Pericardium fibroblast (primary cell): ENCODE data around the gene FASTKD3. TPM values are rescaled to one million over a fixed set of nuclear protein-coding genes. Genes with fewer than 3 reads are reported as not detected.

Source experiments
- total RNA-seq: library from RNA; depleted of rRNA; stranded (reverse); fragments of >200 nt; gene quantifications from 2 replicates; pipeline ENCODE4 v1.2.3, GENCODE V29; 2015

The FASTKD3 gene
- 6.2 and 10.7 TPM in 2 replicates for total RNA-seq

GRCh38 chr5:7868773-7869473 is at the start of gene FASTKD3, which contains the start of gene MTRR:
FASTKD3 (minus strand) TSS chr5:7869031; CDS start chr5:7868083, 948 bp downstream.
MTRR (plus strand) TSS chr5:7869148; CDS start chr5:7870795, 1,647 bp downstream.

GRCh38 chr5:7850395-7851239 is 18.2 kb downstream of the FASTKD3 start, which contains the start of gene CFAP90:
CFAP90 (minus strand) TSS chr5:7851133; CDS start chr5:7851021, 112 bp downstream.

Other genes with a start within 250 kb of the FASTKD3 start
- gene CFAP90, start 17.9 kb downstream of the FASTKD3 start, total RNA-seq, result not detected in 2 replicates
- 10.7 and 24.0 TPM in 2 replicates for gene MTRR, start 117 bp upstream of the FASTKD3 start, total RNA-seq